ENCODE data around the gene NFKB1.

Gene NFKB1

GRCh38 chr4:102534845-102535244 lies 33.7 kb downstream of the NFKB1 start:
- DNase-seq: no peak

- no peak for DNase-seq
Observed at GRCh38 chr4:102535398-102536082, 34.4 kb downstream of the NFKB1 start.

- no peak for DNase-seq
Observed at GRCh38 chr4:102536768-102537167, 35.6 kb downstream of the NFKB1 start.

GRCh38 chr4:102537269-102537668 lies 36.1 kb downstream of the NFKB1 start:
- no peak for DNase-seq

GRCh38 chr4:102541697-102542096 lies 40.5 kb downstream of the NFKB1 start:
- no peak for DNase-seq

GRCh38 chr4:102543030-102543928 lies 42.1 kb downstream of the NFKB1 start:
- no peak for DNase-seq

GRCh38 chr4:102546635-102547034 lies 45.5 kb downstream of the NFKB1 start:
- DNase-seq: no peak

GRCh38 chr4:102547973-102548372 lies 46.8 kb downstream of the NFKB1 start:
- no peak for DNase-seq

- no peak for DNase-seq
Observed at GRCh38 chr4:102551958-102552565, 50.9 kb downstream of the NFKB1 start.

GRCh38 chr4:102552781-102553180 lies 51.6 kb downstream of the NFKB1 start:
- no peak for DNase-seq

GRCh38 chr4:102553982-102554381 lies 52.8 kb downstream of the NFKB1 start:
- no peak for DNase-seq

- DNase-seq: no peak
Observed at GRCh38 chr4:102554482-102554881, 53.3 kb downstream of the NFKB1 start.

GRCh38 chr4:102554992-102555391 lies 53.8 kb downstream of the NFKB1 start:
- no peak for DNase-seq

GRCh38 chr4:102557636-102558035 lies 56.5 kb downstream of the NFKB1 start:
- DNase-seq: no peak

- no peak for DNase-seq
Observed at GRCh38 chr4:102560115-102560514, 59.0 kb downstream of the NFKB1 start.

- DNase-seq: no peak
Observed at GRCh38 chr4:102560571-102561341, 59.6 kb downstream of the NFKB1 start.

- no peak for DNase-seq
Observed at GRCh38 chr4:102563000-102563399, 61.8 kb downstream of the NFKB1 start.

GRCh38 chr4:102564399-102565059 lies 63.4 kb downstream of the NFKB1 start:
- no peak for DNase-seq

- no peak for DNase-seq
Observed at GRCh38 chr4:102565696-102566095, 64.5 kb downstream of the NFKB1 start.

GRCh38 chr4:102566426-102566825 lies 65.3 kb downstream of the NFKB1 start:
- no peak for DNase-seq

GRCh38 chr4:102567427-102567826 lies 66.3 kb downstream of the NFKB1 start:
- no peak for DNase-seq

GRCh38 chr4:102569200-102569599 lies 68.0 kb downstream of the NFKB1 start:
- DNase-seq: no peak

Measured in stimulated activated naive CD4-positive, alpha-beta T cell (primary cell).